ENCODE data around the gene NOXO1. TPM values are rescaled to one million over a fixed set of nuclear protein-coding genes. Genes with fewer than 3 reads are reported as not detected.

The NOXO1 gene
- total and polyA plus RNA-seq, 4 donors, result 0.28 to 0.67 (median 0.63) TPM; not detected in 1

DNA sequence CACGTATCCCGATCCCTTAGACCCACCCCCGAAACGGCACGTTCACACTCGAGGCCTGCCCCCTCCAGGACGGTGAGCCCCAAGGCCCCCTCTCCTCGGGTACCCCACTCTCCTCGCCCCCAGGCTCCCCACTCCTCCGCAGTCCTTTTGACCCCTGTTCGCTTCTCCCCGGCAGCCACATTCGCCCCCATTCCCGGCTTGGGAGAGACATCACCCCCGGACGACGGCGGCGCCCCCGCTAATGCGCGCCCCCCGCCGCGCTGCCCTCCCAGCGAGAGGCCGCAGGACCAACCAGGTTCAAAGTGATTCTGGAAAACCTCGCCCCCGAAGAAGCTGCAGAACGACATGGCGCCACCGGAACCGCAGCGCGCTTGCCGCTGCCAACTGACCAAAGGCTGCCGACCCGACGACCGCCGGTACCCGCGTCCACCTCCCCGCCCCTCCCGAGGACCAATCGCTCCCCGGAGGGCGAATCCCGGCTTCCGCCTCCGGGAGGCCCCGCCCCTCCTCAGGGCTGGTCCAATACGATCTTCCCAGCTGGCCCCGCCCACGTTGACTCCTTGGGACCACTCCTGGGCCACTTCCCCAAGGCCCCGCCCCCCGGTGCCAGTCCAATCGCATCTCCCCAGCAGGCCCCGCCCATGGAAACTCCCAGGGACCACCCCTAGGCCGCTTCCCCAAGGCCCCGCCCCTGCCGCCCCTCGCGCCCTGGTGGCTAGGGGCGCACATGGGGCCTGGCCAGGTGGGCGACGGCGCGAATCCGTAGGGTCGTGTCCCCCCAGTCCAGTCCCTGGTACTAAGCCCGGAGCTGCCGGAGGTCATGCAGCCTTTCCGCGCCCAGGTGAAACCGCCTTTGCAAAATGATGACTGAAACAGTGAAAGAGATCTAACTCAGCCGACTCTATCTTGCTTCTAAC, 38.2 kb downstream of the NOXO1 start, which contains the start of gene MSRB1:
Gene MSRB1 (minus strand): TSS at position 390 of the 917 bp plus-strand sequence. CDS start 43 bp downstream, at position 347.
- peak within 1 kb of the TSS; percentile 65 to 92 (median 91) for H3K4me3 ChIP-seq (ENCODE audit: low read depth in 1 of 3, low read length in 3 of 3)
- peaks cover 4 to 17% (median 12%) of the 10 kb centered on the region in 4 donors for H3K36me3 ChIP-seq (ENCODE audit: control insufficient read depth in 4 of 4, insufficient read depth in 3 of 4, low read depth in 1 of 4, low read length in 3 of 4)
- peak within 1 kb of the TSS; percentile 95 to 96 for H3K27ac ChIP-seq (ENCODE audit: low read depth in 1 of 2, low read length in 2 of 2)
- peak within 1 kb of the TSS; percentile 75 to 77 for H3K9ac ChIP-seq (ENCODE audit: low read depth in 1 of 2, low read length in 2 of 2)
- under 1% methylated on average over 77 of the region's 77 CpGs for WGBS
- DNase-seq (ENCODE audit: low spot score), result peak; percentile 98
- peaks cover 11 to 52% (median 40%) of the 10 kb centered on the region in 4 donors for H3K4me1 ChIP-seq (ENCODE audit: control insufficient read depth in 4 of 4, insufficient read depth in 4 of 4, low read length in 3 of 4)
- TF ChIP-seq NR2F2 (IDR thresholded peaks at IDR 0.05) (no peak), RXRA (IDR thresholded peaks at IDR 0.05) (peak; percentile 43 to 45), EGR1 (IDR thresholded peaks at IDR 0.05; ENCODE audit: low read depth in 2 of 2) (peak in 1 of 2 donors; percentile 51), SP1 (IDR thresholded peaks at IDR 0.05) (peak; percentile 93), GABPA (IDR thresholded peaks at IDR 0.05 in 1 of 2, conservative IDR thresholded peaks at IDR 0.05 in 1 of 2) (peak; percentile 19 to 88), HNF4A (conservative IDR thresholded peaks at IDR 0.05) (peak; percentile 40 to 46), YY1 (IDR thresholded peaks at IDR 0.05) (peak; percentile 79), TAF1 (conservative IDR thresholded peaks at IDR 0.05) (peak; percentile 89), FOXA1 (IDR thresholded peaks at IDR 0.05) (no peak), REST (IDR thresholded peaks at IDR 0.05) (peak; percentile 92), RAD21 (IDR thresholded peaks at IDR 0.05) (no peak), MAX (IDR thresholded peaks at IDR 0.05) (no peak)
- no peaks in the 10 kb centered on the region for H3K9me3 ChIP-seq (ENCODE audit: control insufficient read depth in 4 of 4, low read length in 3 of 4)
- no peaks in the 10 kb centered on the region for H3K27me3 ChIP-seq (ENCODE audit: control insufficient read depth in 4 of 4, insufficient read depth in 4 of 4, low read length in 3 of 4)

- peak overlapping the region; percentile 95 to 96 for H3K27ac ChIP-seq (ENCODE audit: low read depth in 1 of 2, low read length in 2 of 2)
- H3K4me1 ChIP-seq (ENCODE audit: control insufficient read depth in 4 of 4, insufficient read depth in 4 of 4, low read length in 3 of 4), result peaks cover 11 to 60% (median 43%) of the 10 kb centered on the region in 4 donors
- WGBS, result 13% methylated on average over 17 of the region's 17 CpGs
Measured at GRCh38 chr16:1942047-1942809, 39.0 kb downstream of the NOXO1 start.

More at GRCh38 chr16:1942047-1942809, 39.0 kb downstream of the NOXO1 start:
- no peak for DNase-seq (ENCODE audit: low spot score)
- H3K9ac ChIP-seq (ENCODE audit: low read depth in 1 of 2, low read length in 2 of 2), result peak overlapping the region; percentile 75 to 77
- no peaks in the 10 kb centered on the region for H3K9me3 ChIP-seq (ENCODE audit: control insufficient read depth in 4 of 4, low read length in 3 of 4)
- no peaks in the 10 kb centered on the region for H3K27me3 ChIP-seq (ENCODE audit: control insufficient read depth in 4 of 4, insufficient read depth in 4 of 4, low read length in 3 of 4)
- TF ChIP-seq HNF4G (IDR thresholded peaks at IDR 0.05), result no peak
- TF ChIP-seq, protein P1, sequence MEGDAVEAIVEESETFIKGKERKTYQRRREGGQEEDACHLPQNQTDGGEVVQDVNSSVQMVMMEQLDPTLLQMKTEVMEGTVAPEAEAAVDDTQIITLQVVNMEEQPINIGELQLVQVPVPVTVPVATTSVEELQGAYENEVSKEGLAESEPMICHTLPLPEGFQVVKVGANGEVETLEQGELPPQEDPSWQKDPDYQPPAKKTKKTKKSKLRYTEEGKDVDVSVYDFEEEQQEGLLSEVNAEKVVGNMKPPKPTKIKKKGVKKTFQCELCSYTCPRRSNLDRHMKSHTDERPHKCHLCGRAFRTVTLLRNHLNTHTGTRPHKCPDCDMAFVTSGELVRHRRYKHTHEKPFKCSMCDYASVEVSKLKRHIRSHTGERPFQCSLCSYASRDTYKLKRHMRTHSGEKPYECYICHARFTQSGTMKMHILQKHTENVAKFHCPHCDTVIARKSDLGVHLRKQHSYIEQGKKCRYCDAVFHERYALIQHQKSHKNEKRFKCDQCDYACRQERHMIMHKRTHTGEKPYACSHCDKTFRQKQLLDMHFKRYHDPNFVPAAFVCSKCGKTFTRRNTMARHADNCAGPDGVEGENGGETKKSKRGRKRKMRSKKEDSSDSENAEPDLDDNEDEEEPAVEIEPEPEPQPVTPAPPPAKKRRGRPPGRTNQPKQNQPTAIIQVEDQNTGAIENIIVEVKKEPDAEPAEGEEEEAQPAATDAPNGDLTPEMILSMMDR (IDR thresholded peaks at IDR 0.05; ENCODE audit: low read depth, low read length, missing input control), result peak; percentile 4
- H3K4me3 ChIP-seq (ENCODE audit: low read depth in 1 of 3, low read length in 3 of 3), result peak overlapping the region; percentile 65 to 92 (median 91)
- peaks cover 4 to 20% (median 14%) of the 10 kb centered on the region in 4 donors for H3K36me3 ChIP-seq (ENCODE audit: control insufficient read depth in 4 of 4, insufficient read depth in 3 of 4, low read depth in 1 of 4, low read length in 3 of 4)

All from liver (tissue), 9 donors.